Neural cell (in vitro differentiated cells): Measurements from ENCODE around the gene ZNF521.

Source experiments
- CTCF ChIP-seq: fragments of 450-650 bp; IDR thresholded peaks from 2 replicates; pipeline ENCODE4 v1.5.1; 2014; ENCODE audit warnings: antibody characterized with exemption, mild to moderate bottlenecking, moderate library complexity; ENCODE audit not compliant: poor library complexity, severe bottlenecking
- EP300 ChIP-seq: fragments of 450-650 bp; conservative IDR thresholded peaks from 2 replicates; pipeline ENCODE4 v1.6.1; 2014; ENCODE audit warnings: antibody characterized with exemption, mild to moderate bottlenecking, moderate library complexity; ENCODE audit not compliant: poor library complexity, severe bottlenecking
- EZH2 ChIP-seq: fragments of 200-600, 300-800 bp; shearing (Covaris generic), sonication (generic); IDR thresholded peaks from 2 replicates; pipeline ENCODE4 v1.6.1; 2014; ENCODE audit warnings: antibody characterized with exemption, low read length, borderline replicate concordance, mild to moderate bottlenecking; ENCODE audit not compliant: insufficient read depth, poor library complexity, severe bottlenecking
- POLR2AphosphoS5 ChIP-seq: IDR thresholded peaks from 2 replicates; pipeline ENCODE4 v1.6.1; 2012
- TF ChIP-seq, protein P1 (sequence below): IDR thresholded peaks from 2 replicates; pipeline ENCODE4 v1.6.1; 2012; ENCODE audit warnings: borderline replicate concordance

GRCh38 chr18:25329783-25330182, 22.2 kb downstream of the ZNF521 start:
- no peak for TF ChIP-seq EP300
- no peak for TF ChIP-seq CTCF
- TF ChIP-seq EZH2: no peak
- TF ChIP-seq, protein P1, sequence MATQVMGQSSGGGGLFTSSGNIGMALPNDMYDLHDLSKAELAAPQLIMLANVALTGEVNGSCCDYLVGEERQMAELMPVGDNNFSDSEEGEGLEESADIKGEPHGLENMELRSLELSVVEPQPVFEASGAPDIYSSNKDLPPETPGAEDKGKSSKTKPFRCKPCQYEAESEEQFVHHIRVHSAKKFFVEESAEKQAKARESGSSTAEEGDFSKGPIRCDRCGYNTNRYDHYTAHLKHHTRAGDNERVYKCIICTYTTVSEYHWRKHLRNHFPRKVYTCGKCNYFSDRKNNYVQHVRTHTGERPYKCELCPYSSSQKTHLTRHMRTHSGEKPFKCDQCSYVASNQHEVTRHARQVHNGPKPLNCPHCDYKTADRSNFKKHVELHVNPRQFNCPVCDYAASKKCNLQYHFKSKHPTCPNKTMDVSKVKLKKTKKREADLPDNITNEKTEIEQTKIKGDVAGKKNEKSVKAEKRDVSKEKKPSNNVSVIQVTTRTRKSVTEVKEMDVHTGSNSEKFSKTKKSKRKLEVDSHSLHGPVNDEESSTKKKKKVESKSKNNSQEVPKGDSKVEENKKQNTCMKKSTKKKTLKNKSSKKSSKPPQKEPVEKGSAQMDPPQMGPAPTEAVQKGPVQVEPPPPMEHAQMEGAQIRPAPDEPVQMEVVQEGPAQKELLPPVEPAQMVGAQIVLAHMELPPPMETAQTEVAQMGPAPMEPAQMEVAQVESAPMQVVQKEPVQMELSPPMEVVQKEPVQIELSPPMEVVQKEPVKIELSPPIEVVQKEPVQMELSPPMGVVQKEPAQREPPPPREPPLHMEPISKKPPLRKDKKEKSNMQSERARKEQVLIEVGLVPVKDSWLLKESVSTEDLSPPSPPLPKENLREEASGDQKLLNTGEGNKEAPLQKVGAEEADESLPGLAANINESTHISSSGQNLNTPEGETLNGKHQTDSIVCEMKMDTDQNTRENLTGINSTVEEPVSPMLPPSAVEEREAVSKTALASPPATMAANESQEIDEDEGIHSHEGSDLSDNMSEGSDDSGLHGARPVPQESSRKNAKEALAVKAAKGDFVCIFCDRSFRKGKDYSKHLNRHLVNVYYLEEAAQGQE: no peak
- no peak for TF ChIP-seq POLR2AphosphoS5
